Activated naive CD4-positive, alpha-beta T cell treated with anti-CD3 and anti-CD28 coated beads for 36 hours (primary cell): ENCODE measurements around the gene PIK3C3. TPM values are rescaled to one million over a fixed set of nuclear protein-coding genes. Genes with fewer than 3 reads are reported as not detected.
A peak's percentile ranks its signal among the peaks of the same experiment; 100 is the strongest.

Experiments used
- CTCF ChIA-PET: fragments of 350-600 bp; sonication (Branson Sonifier 250); formaldehyde crosslinking; loops from one replicate; lab custom pipeline; 2021; ENCODE audit warnings: antibody characterized with exemption; lab: Charles Lee
- DNase-seq: peaks from one replicate; pipeline ENCODE4 v3.0.0-alpha.2; 2020
- H3K27ac Mint-ChIP-seq: one replicate; pipeline ENCODE4 v1.8.0; 2021; ENCODE audit warnings: mild to moderate bottlenecking, mixed read lengths
- H3K27me3 Mint-ChIP-seq: one replicate; pipeline ENCODE4 v1.8.0; 2021; ENCODE audit warnings: low read depth, mixed read lengths
- H3K36me3 Mint-ChIP-seq: one replicate; pipeline ENCODE4 v1.8.0; 2021; ENCODE audit warnings: low read depth, mixed read lengths
- H3K4me1 Mint-ChIP-seq: one replicate; pipeline ENCODE4 v1.8.0; 2021; ENCODE audit warnings: low read depth, mixed read lengths
- H3K4me3 Mint-ChIP-seq: one replicate; pipeline ENCODE4 v1.8.0; 2021; ENCODE audit warnings: mild to moderate bottlenecking, moderate library complexity, mixed read lengths
- H3K9me3 Mint-ChIP-seq: one replicate; pipeline ENCODE4 v1.8.0; 2021; ENCODE audit warnings: mixed read lengths
- intact Hi-C: fragments of 100-400 bp; cut with micrococcal nuclease; formaldehyde crosslinking; loops from one replicate; pipeline ENCODE4 v1.15.1; 2023
- total RNA-seq, 2 experiments: library from RNA; stranded (reverse); gene quantifications; one replicate each; pipeline ENCODE4 v1.2.3, GENCODE V29; 2021

Gene PIK3C3
- total RNA-seq, 2 experiments from 2014 or later = 35.3 to 35.4 TPM

DNA sequence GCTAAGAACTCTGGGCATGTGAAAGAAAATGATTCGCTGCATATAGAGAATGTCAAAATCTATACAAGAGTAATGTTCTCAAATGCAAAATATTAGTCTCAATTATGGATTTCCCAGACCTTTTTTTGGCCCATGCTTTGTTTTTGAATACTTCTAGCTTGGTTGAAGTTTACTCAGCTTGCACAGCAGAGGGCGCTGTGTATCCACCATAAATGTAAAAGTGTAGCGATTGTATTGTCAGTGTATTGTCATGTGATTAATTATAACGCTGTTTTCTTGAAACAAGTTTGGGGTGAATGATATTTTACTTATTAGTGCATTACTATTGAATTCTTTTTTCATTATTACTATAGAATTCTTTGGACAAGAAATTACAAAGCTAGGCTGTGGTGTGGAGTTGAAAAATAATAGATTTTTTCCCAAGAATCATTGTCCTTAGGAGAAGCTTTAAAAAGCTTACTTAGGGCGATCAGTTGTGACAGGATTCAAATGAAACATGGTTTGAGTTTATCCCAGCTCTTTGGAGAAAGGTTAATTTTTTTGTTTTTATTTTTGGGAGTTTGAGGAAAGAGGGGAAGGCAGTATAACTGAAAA, 98.3 kb downstream of the PIK3C3 start:
- CTCF ChIA-PET = interaction anchor here (0.6 to 5.7 kb wide), 27 partner anchors 9 to 1218 kb away, joined by 3 to 34 read pairs (median 4); no protein-coding TSS in a partner anchor
- H3K27ac Mint-ChIP-seq = no peak overlapping the region
- H3K36me3 Mint-ChIP-seq = peaks cover 16% of the 10 kb centered on the region
- H3K9me3 Mint-ChIP-seq = no peaks in the 10 kb centered on the region
- peaks cover 8% of the 10 kb centered on the region for H3K4me1 Mint-ChIP-seq
- peak; percentile 79 for DNase-seq
- intact Hi-C loops = loop anchor here (1.0 to 10.0 kb wide), 7 partner anchors 24 to 1512 kb away; no protein-coding TSS in a partner anchor
- H3K4me3 Mint-ChIP-seq = no peak overlapping the region
- no peaks in the 10 kb centered on the region for H3K27me3 Mint-ChIP-seq

DNA sequence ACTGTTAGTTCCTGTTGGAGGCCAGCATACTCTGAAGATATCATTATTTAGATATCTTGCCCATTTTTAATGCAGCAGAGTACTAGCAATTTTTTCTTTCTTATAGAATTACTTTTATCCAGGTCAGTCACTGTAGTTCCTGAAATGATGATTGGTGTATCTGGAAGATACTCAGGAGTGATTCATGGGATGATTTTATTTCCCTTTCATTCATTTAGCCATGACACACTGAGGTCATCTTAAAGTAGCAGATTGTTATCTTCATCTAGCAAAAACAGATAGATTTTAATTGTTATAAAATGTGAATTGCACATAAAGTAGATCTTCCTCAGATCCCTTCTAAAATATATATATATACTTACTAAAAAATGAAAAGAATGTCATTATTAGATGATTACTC, 109.1 kb downstream of the PIK3C3 start:
- H3K27ac Mint-ChIP-seq = no peak overlapping the region
- no peak for DNase-seq
- intact Hi-C loops = no loop called here
- H3K36me3 Mint-ChIP-seq = peaks cover 37% of the 10 kb centered on the region
- H3K27me3 Mint-ChIP-seq = no peaks in the 10 kb centered on the region
- H3K4me3 Mint-ChIP-seq = no peak overlapping the region
- CTCF ChIA-PET = interaction anchor here (0.7 to 4.1 kb wide), 2 partner anchors 10 to 50 kb away, joined by 3 to 24 read pairs; no protein-coding TSS in a partner anchor
- H3K9me3 Mint-ChIP-seq = no peaks in the 10 kb centered on the region
- no peaks in the 10 kb centered on the region for H3K4me1 Mint-ChIP-seq

DNA sequence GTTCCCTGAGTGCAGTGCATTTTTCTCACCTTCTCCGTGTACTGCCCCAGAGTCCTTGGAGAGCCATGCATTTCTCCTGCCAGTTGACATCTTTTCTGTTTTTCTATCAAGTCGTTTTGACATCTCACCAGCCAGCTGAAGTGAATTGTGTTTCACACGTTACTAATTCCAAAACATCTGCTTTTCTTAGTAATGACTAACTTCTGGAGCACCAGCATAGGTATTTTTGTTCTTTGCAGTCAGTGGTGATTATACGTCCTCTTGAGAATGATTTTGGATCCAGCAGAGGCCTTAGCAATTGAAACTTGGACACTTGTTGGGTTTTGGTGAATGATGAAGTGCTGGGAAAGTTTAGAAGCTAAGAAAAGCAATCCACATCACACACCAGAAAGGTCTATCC, 112.5 kb downstream of the PIK3C3 start:
- Mint-ChIP-seq H3K27me3 (no peaks in the 10 kb centered on the region), H3K9me3 (no peaks in the 10 kb centered on the region), H3K4me1 (no peaks in the 10 kb centered on the region), H3K4me3 (no peak overlapping the region), H3K36me3 (peaks cover 45% of the 10 kb centered on the region), H3K27ac (no peak overlapping the region)
- CTCF ChIA-PET = no interaction called here
- intact Hi-C loops = no loop called here
- no peak for DNase-seq

DNA sequence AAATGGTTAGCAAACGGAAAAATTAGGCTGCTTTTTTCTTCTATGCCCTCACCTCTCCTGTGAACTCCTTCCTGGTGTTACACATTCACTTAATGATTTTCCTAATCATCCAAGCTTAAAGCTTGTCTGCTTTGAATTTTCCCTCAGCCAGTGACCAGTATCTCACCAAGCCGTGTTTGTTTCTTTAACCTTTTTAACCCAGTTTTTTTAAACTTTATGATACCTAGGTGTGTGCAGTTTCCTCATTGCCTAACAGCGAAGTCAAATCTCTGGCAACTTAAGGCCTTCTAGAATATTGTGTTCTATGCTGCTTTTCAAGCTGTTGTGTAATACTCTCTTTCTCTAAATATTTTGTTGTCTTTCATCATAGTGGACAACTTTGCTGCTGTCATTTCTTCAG, 113.0 kb downstream of the PIK3C3 start:
- Mint-ChIP-seq H3K9me3 (no peaks in the 10 kb centered on the region), H3K4me3 (no peak overlapping the region), H3K4me1 (no peaks in the 10 kb centered on the region), H3K36me3 (peaks cover 43% of the 10 kb centered on the region), H3K27me3 (no peaks in the 10 kb centered on the region), H3K27ac (no peak overlapping the region)
- no peak for DNase-seq
- intact Hi-C loops = no loop called here
- CTCF ChIA-PET = interaction anchor here (2.5 kb wide), 1 partner anchor 15 kb away, joined by 15 read pairs; no protein-coding TSS in a partner anchor

DNA sequence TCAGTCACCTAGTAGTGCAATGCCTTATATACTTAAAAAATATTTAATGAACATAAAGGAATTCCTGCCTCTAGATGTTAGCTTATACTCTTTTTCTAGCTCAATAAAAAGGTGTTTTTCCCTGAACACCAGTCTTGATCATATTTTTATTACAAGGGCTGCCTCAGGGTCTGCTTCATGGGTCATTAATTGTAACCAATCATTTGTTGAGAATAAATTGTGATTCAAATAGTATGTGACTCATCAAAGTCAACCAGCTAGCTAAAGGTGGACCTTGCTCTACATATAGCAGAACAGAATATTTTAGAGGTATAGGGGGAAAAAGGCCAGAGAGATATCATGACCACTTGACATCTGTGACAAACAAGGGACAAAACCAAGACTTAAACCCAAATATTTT, 114.0 kb downstream of the PIK3C3 start:
- H3K4me3 Mint-ChIP-seq = no peak overlapping the region
- H3K27me3 Mint-ChIP-seq = no peaks in the 10 kb centered on the region
- no peaks in the 10 kb centered on the region for H3K9me3 Mint-ChIP-seq
- no peaks in the 10 kb centered on the region for H3K4me1 Mint-ChIP-seq
- peaks cover 49% of the 10 kb centered on the region for H3K36me3 Mint-ChIP-seq
- DNase-seq = no peak
- CTCF ChIA-PET = interaction anchor here (1.2 to 2.5 kb wide), 2 partner anchors 14 to 16 kb away, joined by 3 to 15 read pairs; no protein-coding TSS in a partner anchor
- intact Hi-C loops = no loop called here
- H3K27ac Mint-ChIP-seq = no peak overlapping the region

DNA sequence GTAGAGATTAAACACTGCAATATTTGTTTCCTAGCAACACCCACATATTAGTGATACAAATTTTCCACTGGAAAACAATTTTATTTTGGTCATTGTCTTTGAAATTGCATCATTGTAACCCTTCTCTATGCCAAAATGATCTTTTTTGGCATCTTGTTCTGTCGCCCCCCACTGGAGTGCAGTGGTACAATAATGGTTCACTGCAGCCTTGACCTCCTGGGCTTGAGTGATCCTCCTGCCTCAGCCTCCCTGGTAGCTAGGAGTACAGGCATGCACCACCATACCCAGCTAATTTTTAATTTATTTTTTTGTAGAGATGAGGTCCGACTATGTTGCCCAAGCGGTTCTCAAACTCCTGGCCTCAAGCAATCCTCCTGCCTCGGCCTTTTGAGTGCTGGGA, 117.4 kb downstream of the PIK3C3 start:
- CTCF ChIA-PET = interaction anchor here (1.2 to 1.6 kb wide), 2 partner anchors 19 to 21 kb away, joined by 5 read pairs; no protein-coding TSS in a partner anchor
- intact Hi-C loops = no loop called here
- H3K4me1 Mint-ChIP-seq = peaks cover 2% of the 10 kb centered on the region
- peak; percentile 8 for DNase-seq
- no peak overlapping the region for H3K27ac Mint-ChIP-seq
- H3K27me3 Mint-ChIP-seq = no peaks in the 10 kb centered on the region
- no peaks in the 10 kb centered on the region for H3K9me3 Mint-ChIP-seq
- H3K4me3 Mint-ChIP-seq = no peak overlapping the region
- peaks cover 41% of the 10 kb centered on the region for H3K36me3 Mint-ChIP-seq

DNA sequence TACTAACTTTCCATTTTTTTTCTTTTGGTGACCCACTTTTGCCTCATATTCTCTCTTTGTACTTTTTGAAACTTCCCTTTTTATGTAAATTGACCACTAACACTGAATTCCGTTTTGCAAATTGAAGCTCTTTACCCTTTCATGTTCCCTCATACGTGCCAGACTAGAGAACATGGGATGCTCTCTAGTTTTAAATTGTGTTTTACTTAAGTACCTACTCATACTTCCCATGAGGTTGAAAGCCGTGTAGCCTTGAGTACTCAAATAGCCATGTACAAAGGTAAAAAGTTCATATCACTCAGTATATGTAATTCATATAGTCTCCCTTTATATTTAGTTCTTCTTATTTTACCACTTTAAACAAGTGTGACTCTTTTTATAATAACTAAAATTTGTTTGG, 119.7 kb downstream of the PIK3C3 start:
- CTCF ChIA-PET = interaction anchor here (1.0 to 3.4 kb wide), 2 partner anchors 21 to 39 kb away, joined by 4 to 18 read pairs; no protein-coding TSS in a partner anchor
- H3K4me1 Mint-ChIP-seq = peaks cover 2% of the 10 kb centered on the region
- peaks cover 42% of the 10 kb centered on the region for H3K36me3 Mint-ChIP-seq
- no peak overlapping the region for H3K4me3 Mint-ChIP-seq
- intact Hi-C loops = no loop called here
- H3K27me3 Mint-ChIP-seq = no peaks in the 10 kb centered on the region
- H3K27ac Mint-ChIP-seq = no peak overlapping the region
- no peak for DNase-seq
- H3K9me3 Mint-ChIP-seq = no peaks in the 10 kb centered on the region

DNA sequence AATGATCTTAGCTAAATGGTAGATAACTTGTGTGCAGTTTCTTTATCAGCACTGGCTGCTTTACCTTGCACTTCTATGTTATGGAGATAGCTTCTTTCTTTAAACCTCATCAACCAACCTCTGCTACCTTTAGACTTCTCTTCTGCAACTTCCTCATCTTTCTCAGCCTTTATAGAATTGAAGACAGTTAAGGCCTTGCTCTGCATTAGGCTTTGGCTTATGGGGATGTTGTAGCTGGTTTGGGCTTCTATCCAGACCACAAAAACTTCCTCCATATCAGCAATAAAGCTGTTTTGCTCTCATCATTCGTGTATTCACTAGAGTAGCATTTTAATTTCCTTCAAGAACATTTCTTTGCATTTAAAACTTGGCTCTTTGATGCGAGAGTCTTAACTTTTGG, 123.7 kb downstream of the PIK3C3 start:
- H3K36me3 Mint-ChIP-seq = peaks cover 43% of the 10 kb centered on the region
- no peak overlapping the region for H3K27ac Mint-ChIP-seq
- no peaks in the 10 kb centered on the region for H3K27me3 Mint-ChIP-seq
- no peak overlapping the region for H3K4me3 Mint-ChIP-seq
- H3K9me3 Mint-ChIP-seq = no peaks in the 10 kb centered on the region
- CTCF ChIA-PET = interaction anchor here (0.9 to 1.7 kb wide), 4 partner anchors 25 to 51 kb away, joined by 3 to 5 read pairs (median 4); no protein-coding TSS in a partner anchor
- intact Hi-C loops = no loop called here
- no peak for DNase-seq
- H3K4me1 Mint-ChIP-seq = peaks cover 2% of the 10 kb centered on the region

DNA sequence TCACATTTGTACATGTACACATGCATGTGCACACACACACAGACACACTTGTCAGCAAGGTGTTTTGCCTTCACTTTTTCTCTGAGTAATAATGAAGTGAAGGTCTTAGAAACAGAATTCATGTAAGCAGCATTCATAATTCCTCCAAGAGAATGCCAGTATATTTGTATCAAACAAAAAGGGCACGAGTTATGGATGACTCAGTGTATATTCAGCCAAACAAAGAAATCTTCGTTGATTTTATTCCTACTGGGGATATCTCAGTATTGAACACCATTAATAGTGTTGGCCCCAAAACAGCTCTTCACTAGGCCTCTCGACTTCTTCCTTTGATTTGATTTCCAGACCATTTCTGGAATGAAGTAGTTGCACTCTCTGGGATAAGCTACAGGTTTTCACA, 125.3 kb downstream of the PIK3C3 start:
- CTCF ChIA-PET = no interaction called here
- intact Hi-C loops = no loop called here
- DNase-seq = no peak
- no peak overlapping the region for H3K27ac Mint-ChIP-seq
- H3K9me3 Mint-ChIP-seq = no peaks in the 10 kb centered on the region
- no peaks in the 10 kb centered on the region for H3K4me1 Mint-ChIP-seq
- no peak overlapping the region for H3K4me3 Mint-ChIP-seq
- H3K36me3 Mint-ChIP-seq = peaks cover 45% of the 10 kb centered on the region
- no peaks in the 10 kb centered on the region for H3K27me3 Mint-ChIP-seq

DNA sequence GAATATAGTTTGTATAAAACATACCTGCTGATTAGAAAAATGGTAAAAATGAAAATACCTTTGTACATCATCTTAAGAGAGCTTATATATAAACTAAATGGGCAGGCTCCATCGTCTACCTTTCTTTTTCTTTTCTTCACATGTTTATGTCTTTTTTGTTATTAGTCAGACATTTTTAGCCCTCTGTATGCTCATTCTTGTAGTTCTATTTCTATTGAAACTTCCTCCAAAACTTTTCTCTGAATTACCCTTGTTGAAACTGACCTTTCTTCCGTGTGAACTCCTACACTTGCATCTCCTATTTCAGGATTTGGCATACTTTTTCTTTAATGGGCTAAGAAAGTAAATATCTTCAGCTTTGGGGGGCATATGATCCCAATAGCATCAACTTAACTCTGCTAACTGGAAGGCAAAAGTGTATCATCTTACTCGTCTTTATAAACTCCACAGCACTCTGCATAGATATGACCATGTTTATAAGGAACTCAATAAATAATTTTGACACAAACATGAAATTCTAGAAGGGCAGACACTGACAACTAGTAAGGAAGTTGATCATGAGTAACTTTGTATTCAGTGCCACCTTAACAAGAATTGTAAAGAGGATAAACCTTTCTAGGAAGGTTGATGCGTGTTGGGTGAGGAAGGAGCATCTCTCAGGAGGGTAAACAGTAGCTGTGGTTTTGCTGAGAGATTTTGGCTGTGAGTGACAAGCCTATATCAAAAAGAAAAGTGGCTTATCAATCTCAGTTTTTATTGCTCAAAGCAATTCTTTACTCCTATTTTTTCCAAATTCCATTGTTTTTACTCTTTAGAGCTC, 127.6 kb downstream of the PIK3C3 start:
- no peak overlapping the region for H3K27ac Mint-ChIP-seq
- no peaks in the 10 kb centered on the region for H3K27me3 Mint-ChIP-seq
- no peaks in the 10 kb centered on the region for H3K4me1 Mint-ChIP-seq
- intact Hi-C loops = no loop called here
- H3K9me3 Mint-ChIP-seq = peaks cover 2% of the 10 kb centered on the region
- DNase-seq = no peak
- H3K36me3 Mint-ChIP-seq = peaks cover 46% of the 10 kb centered on the region
- CTCF ChIA-PET = interaction anchor here (1.0 to 1.1 kb wide), 2 partner anchors 31 to 32 kb away, joined by 3 to 4 read pairs; no protein-coding TSS in a partner anchor
- H3K4me3 Mint-ChIP-seq = no peak overlapping the region

DNA sequence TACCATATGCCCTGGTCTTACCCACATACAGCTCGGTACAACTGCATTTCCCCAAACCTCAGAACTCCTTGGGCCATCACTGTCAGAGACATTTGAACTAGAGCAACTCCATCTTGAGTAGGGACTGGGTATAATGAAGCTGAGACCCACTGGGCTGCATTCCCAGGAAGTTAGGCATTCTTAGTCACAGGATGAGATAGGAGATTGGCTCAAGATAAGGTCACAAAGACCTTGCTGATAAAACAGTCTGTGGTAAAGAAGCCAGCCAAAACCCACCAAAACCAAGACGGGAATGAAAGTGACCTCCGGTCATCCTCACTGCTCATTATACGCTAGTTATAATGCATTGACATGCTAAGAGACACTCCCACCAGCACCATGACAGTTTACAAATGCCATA, 131.3 kb downstream of the PIK3C3 start:
- Mint-ChIP-seq H3K4me3 (no peak overlapping the region), H3K36me3 (peaks cover 31% of the 10 kb centered on the region), H3K4me1 (no peaks in the 10 kb centered on the region), H3K27ac (no peak overlapping the region), H3K27me3 (no peaks in the 10 kb centered on the region), H3K9me3 (peaks cover 5% of the 10 kb centered on the region)
- intact Hi-C loops = no loop called here
- CTCF ChIA-PET = no interaction called here
- no peak for DNase-seq

DNA sequence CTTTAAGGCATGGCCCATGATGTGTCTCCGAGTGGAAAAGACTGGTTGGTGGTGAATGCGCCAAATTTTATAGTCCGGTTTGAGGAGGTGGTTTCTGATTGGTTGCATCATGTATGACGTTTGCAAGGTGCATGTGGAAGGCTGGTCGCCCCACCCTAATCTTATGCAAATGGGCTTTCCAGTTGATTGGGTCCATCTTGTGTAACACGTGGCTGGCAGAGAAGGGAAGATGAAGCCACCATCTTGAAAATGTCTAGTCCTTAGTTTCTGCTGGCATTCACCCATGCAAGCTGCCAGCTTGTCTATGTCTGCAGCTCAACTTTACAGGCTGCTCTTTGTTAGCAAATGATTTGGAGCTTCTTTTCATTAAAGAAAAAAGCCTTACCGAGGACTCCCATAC, 132.2 kb downstream of the PIK3C3 start:
- CTCF ChIA-PET = no interaction called here
- intact Hi-C loops = no loop called here
- Mint-ChIP-seq H3K27me3 (no peaks in the 10 kb centered on the region), H3K36me3 (peaks cover 25% of the 10 kb centered on the region), H3K4me1 (no peaks in the 10 kb centered on the region), H3K27ac (no peak overlapping the region), H3K4me3 (no peak overlapping the region), H3K9me3 (peaks cover 5% of the 10 kb centered on the region)
- no peak for DNase-seq
